NT2/D1 (cell line): ENCODE data around the gene TMEM205.
"Not testable (repeated sequence)": the region's sequence is repeated elsewhere in the genome, so short reads cannot be mapped to it uniquely, and the experiment has no call there.

Source experiments
- DNase-seq: peaks from one replicate; pipeline ENCODE4 v3.0.0-alpha.2; 2011; ENCODE audit warnings: low read depth, low spot score
- H3K27me3 ChIP-seq: 2 replicates; pipeline ENCODE4 v1.6.0; 2011; ENCODE audit warnings: mild to moderate bottlenecking; ENCODE audit not compliant: insufficient read length, insufficient read depth
- H3K36me3 ChIP-seq: 2 replicates; pipeline ENCODE4 v1.6.1; 2011; ENCODE audit warnings: mild to moderate bottlenecking, low read length, mixed read lengths; ENCODE audit not compliant: insufficient read depth, insufficient read length
- H3K4me1 ChIP-seq: 2 replicates; pipeline ENCODE4 v1.5.1; 2011; ENCODE audit not compliant: insufficient read depth, insufficient read length
- H3K4me3 ChIP-seq: 2 replicates; pipeline ENCODE4 v1.5.1; 2011; ENCODE audit warnings: low read depth; ENCODE audit not compliant: insufficient read length
- H3K9ac ChIP-seq: 2 replicates; pipeline ENCODE4 v1.6.0; 2011; ENCODE audit warnings: low read depth; ENCODE audit not compliant: insufficient read length
- H3K9me3 ChIP-seq: 2 replicates; pipeline ENCODE4 v1.5.1; 2011; ENCODE audit warnings: mild to moderate bottlenecking, low read length; ENCODE audit not compliant: insufficient read depth
- SUZ12 ChIP-seq: IDR thresholded peaks from 2 replicates; pipeline ENCODE4 v1.6.1; 2011; ENCODE audit not compliant: insufficient read length, insufficient read depth; ENCODE audit errors: extremely low read depth
- YY1 ChIP-seq: IDR thresholded peaks from 2 replicates; pipeline ENCODE4 v1.6.1; 2011; ENCODE audit not compliant: insufficient read length, insufficient read depth
- ZNF274 ChIP-seq: IDR thresholded peaks from 2 replicates; pipeline ENCODE4 v1.6.1; 2011; ENCODE audit warnings: mild to moderate bottlenecking, low read depth, low read length

Gene TMEM205

DNA sequence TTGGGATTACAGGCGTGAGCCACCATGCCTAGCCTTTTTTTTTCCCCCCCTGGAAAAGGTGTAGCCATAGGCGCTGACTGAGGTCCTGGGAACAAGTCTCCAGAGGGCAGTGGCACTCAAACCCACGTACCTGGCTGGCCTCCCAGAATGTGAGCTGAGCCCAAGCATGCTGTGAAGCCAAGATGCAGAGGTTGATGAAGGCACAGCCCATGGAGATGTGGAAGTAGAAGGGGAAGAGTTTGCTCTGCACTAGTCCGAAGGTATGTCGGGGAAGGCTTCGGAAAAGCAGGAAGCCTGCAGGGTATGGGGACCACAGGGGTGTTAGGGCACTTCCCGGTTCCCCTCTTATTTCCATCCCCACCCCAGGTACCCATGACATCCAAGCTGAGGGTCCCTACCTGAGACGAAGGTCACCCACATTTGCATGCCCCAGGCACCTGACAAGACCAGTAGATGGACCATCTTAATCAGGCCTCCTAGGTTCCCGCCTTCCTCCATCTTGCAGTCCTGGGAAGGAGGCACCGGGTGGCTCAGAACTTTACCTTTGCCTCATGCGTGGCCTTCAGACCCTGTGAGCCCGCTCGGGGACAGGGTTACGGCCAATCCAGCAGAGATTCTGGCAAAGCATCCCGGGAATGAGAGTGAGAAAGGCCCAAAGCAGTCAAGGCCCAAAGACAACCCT, 805 bp downstream of the TMEM205 start:
- Histone ChIP-seq H3K36me3 (peaks cover 12% of the 10 kb centered on the region), H3K9me3 (peaks cover 18% of the 10 kb centered on the region; the same call in 1 of the 2 replicates), H3K4me1 (peaks cover 6% of the 10 kb centered on the region), H3K4me3 (peak overlapping the region; percentile 94), H3K27me3 (no peaks in the 10 kb centered on the region), H3K9ac (peak overlapping the region; percentile 94)
- TF ChIP-seq SUZ12 (no peak), ZNF274 (no peak), YY1 (no peak)
- no peak for DNase-seq

DNA sequence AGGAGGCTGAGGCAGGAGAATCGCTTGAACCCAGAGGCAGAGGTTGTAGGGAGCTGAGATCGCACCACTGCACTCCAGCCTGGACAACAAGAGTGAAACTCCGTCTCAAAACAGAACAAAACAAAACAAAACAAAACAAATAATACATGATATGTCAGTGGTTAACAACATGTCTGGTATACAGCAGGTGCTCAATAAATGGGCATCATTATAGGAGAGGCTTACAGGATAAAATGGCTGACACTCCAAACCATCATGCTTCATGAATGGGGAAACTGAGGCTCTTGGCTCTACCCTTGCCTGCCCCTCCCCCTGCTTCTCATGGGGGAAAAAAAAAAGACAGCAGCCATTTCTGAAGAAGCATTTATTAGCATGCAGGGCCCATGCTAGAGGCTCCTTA, 3.6 kb downstream of the TMEM205 start:
- no peak overlapping the region for H3K9ac ChIP-seq
- no peak for TF ChIP-seq ZNF274
- no peak for TF ChIP-seq YY1
- no peak for TF ChIP-seq SUZ12
- peaks cover 6% of the 10 kb centered on the region for H3K4me1 ChIP-seq

DNA sequence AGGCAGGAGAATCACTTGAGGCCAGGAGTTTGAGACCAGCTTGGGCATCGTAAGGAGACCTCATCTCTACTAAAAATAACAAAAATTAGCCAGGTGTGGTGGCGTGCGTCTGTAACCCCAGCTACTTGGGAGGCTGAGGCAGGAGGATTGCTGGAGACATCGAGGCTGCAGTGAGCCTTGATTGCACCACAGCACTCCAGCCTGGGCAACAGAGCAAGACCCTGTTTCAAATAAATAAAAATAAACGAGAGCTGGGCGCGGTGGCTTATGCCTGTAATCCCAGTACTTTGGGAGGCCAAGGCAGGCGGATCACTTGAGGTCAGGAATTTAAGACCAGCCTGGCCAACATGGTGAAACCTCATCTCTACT, 6.0 kb downstream of the TMEM205 start:
- not testable (repeated sequence) for H3K4me1 ChIP-seq, DNase-seq, H3K9me3 ChIP-seq, H3K9ac ChIP-seq, H3K27me3 ChIP-seq, H3K4me3 ChIP-seq
- H3K36me3 ChIP-seq, result peaks cover 25% of the 10 kb centered on the region

More for the DNA sequence above, 3.6 kb downstream of the TMEM205 start:
- peaks cover 6% of the 10 kb centered on the region; the same call in 1 of the 2 replicates for H3K9me3 ChIP-seq
- H3K4me3 ChIP-seq, result no peak overlapping the region
- no peaks in the 10 kb centered on the region for H3K27me3 ChIP-seq
- DNase-seq, result no peak
- peaks cover 12% of the 10 kb centered on the region for H3K36me3 ChIP-seq

DNA sequence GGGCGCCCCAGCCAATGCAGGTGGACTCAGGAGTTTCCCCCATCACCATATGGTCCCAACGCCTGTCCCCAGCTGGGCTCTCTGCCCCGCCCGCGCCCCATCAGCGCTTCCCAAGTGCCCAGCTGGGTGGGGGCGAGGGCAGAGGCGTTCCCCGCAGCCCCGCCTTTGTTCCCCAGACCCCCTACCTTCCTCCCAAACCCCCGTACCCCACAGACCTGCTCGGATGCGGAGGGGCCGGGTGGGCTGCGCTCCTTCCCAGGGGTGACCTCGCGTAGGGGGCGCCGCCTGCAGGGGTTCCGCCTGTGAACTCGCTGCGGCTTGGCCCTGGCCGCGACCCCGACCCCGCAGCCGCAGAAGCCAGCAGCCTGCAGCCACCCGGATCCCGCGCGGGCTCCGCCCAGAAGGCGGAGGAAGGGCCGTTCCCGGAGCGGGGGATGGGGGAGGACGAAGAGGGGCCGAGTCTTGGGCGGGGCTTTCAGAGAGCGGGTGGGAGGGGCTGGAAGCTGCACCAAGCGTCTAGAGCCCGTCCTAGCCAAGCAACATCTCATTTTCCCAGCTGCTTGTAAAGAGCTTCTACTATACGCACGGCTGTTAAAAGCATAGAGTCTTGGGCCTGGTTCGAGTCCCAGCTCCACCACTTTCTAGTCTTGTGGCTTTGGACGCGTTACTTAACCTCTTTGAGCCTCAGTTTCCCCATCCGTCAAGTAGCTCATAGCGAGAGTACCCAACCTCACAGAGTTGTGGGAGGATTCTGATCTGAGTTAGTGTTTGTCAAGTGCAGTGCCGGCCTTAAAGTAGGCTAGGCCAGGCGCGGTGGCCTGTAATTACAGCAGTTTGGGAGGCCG, 6.6 kb downstream of the TMEM205 start, which contains the start of gene RAB3D:
Gene RAB3D (minus strand): TSS at position 404 of the 845 bp plus-strand sequence. CDS start 2,258 bp downstream, outside the sequence.
- peaks cover 6% of the 10 kb centered on the region; the same call in 1 of the 2 replicates for H3K9me3 ChIP-seq
- H3K4me1 ChIP-seq, result peaks cover 3% of the 10 kb centered on the region
- peak within 1 kb of the TSS; percentile 86 for H3K9ac ChIP-seq
- peak within 1 kb of the TSS; percentile 67 for H3K4me3 ChIP-seq
- peaks cover 28% of the 10 kb centered on the region for H3K36me3 ChIP-seq
- DNase-seq, result peak; percentile 86
- no peak for TF ChIP-seq ZNF274
- no peak for TF ChIP-seq YY1
- no peak for TF ChIP-seq SUZ12
- H3K27me3 ChIP-seq, result no peaks in the 10 kb centered on the region

DNA sequence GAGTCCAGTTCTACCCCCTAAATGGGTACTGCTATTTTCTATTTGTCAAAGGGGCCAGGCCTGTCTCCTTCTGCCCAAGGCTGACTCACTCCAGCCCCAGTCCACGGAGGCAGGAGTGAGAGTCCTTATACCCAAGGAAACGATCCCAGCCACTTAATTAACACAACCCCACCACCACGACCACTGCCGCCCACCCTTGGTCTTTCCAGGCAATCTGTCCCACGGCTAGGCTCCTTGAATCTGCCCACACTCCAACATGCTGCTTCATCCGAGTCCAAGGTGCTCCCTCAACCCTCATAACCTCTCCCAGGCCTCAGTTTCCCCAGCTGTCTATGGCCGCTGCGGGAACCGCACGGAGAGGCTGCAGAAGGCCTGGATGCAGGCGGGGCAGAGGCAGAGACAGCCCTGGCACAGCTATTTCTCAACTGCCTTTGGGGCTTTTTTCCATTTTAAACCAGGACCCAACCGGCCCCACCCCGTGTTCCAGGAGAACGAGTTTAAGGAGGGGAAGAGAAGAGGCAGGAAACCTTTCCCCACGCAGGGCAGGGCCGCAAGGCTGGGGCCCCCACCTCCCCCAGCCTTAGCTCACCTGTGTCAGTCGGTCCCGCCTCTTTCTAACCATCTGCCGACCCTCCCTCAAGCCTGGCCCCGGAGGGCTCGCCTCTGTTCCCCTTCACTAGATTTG, 7.4 kb downstream of the TMEM205 start:
- DNase-seq, result no peak

DNA sequence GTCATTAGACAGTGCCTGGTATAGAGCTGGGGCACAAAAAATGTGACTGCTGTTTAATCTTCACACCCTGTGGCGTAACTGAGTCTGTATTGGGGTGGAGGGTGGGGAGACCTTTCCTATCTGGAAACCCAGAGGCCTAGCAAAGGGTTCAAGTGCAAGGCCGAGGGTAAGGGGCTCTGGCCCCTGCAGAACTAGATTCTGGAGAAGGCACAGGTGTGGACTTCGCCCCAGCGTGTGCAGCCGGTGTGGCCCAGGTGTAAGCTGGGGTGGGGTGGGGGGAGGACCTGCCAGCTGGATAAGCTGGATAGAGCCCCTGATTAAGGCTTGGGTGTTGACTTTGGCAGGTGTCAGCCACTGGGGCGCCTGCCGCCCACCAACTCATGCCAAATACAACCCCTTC, 7.9 kb downstream of the TMEM205 start:
- Histone ChIP-seq H3K4me1 (peaks cover 3% of the 10 kb centered on the region), H3K9me3 (peaks cover 6% of the 10 kb centered on the region; the same call in 1 of the 2 replicates), H3K4me3 (peak overlapping the region; percentile 67), H3K27me3 (no peaks in the 10 kb centered on the region), H3K36me3 (peaks cover 35% of the 10 kb centered on the region), H3K9ac (no peak overlapping the region)
- TF ChIP-seq SUZ12 (no peak), ZNF274 (no peak), YY1 (no peak)
- DNase-seq, result no peak

More for the DNA sequence above, 7.4 kb downstream of the TMEM205 start:
- Histone ChIP-seq H3K4me3 (peak overlapping the region; percentile 67), H3K9ac (peak overlapping the region; percentile 86), H3K27me3 (no peaks in the 10 kb centered on the region), H3K36me3 (peaks cover 31% of the 10 kb centered on the region), H3K9me3 (peaks cover 6% of the 10 kb centered on the region; the same call in 1 of the 2 replicates), H3K4me1 (peaks cover 3% of the 10 kb centered on the region)
- no peak for TF ChIP-seq ZNF274
- TF ChIP-seq SUZ12, result no peak
- TF ChIP-seq YY1, result no peak

DNA sequence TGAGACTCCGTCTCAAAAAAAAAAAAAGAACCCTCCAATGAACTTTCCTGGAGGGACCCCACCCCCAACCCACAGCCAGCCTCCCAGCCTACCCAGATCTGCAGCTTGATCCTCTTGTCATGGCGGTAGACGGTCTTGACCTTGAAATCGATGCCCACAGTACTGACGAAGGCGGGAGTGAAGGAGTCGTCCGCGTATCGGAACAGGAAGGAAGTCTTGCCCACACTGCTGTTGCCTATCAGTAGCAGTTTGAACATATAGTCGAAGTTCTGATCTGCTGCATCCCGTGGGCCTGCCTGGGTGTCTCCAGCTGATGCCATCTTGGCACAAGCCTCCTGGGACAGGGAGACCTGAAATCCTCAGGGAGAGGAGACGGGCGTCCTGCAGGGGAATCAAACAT, 9.0 kb downstream of the TMEM205 start:
- DNase-seq, result no peak
- H3K27me3 ChIP-seq, result no peaks in the 10 kb centered on the region
- no peak overlapping the region for H3K9ac ChIP-seq
- no peak overlapping the region for H3K4me3 ChIP-seq
- peaks cover 6% of the 10 kb centered on the region; the same call in 1 of the 2 replicates for H3K9me3 ChIP-seq
- peaks cover 32% of the 10 kb centered on the region for H3K36me3 ChIP-seq
- TF ChIP-seq SUZ12 (no peak), YY1 (no peak), ZNF274 (no peak)
- H3K4me1 ChIP-seq, result peaks cover 3% of the 10 kb centered on the region
